GM12891 (cell line): ENCODE data around the gene PROM2.

Experiments used
- DNase-seq: peaks from one replicate; pipeline ENCODE4 v3.0.0; 2011; ENCODE audit warnings: low spot score; ENCODE audit not compliant: insufficient read length
- FAIRE-seq: peaks from 2 replicates; lab custom pipeline; 2011; peaks lifted over from hg19 to GRCh38; lab: Jason Lieb, UNC
- PAX5 ChIP-seq: IDR thresholded peaks from 2 replicates; pipeline ENCODE4 v1.6.1; 2011; ENCODE audit warnings: low read length, moderate library complexity, mild to moderate bottlenecking; ENCODE audit not compliant: insufficient read depth, severe bottlenecking
- POLR2A ChIP-seq: IDR thresholded peaks from 2 replicates; pipeline ENCODE4 v1.6.1; 2011; ENCODE audit warnings: low read depth, low read length, control low read depth
- POLR2AphosphoS5 ChIP-seq: IDR thresholded peaks from 2 replicates; pipeline ENCODE4 v1.6.1; 2011; ENCODE audit warnings: low read depth, low read length, control low read depth
- POU2F2 ChIP-seq: IDR thresholded peaks from 2 replicates; pipeline ENCODE4 v1.6.1; 2011; ENCODE audit warnings: low read depth, mild to moderate bottlenecking, control low read depth, low read length, moderate library complexity
- SPI1 ChIP-seq: IDR thresholded peaks from 2 replicates; pipeline ENCODE4 v1.6.1; 2011; ENCODE audit warnings: low read depth, low read length, control low read depth
- TAF1 ChIP-seq: IDR thresholded peaks from 2 replicates; pipeline ENCODE4 v1.6.1; 2011; ENCODE audit warnings: low read depth, low read length, control low read depth

PROM2 gene

GRCh38 chr2:95258271-95258670 lies 16.0 kb upstream of the PROM2 start:
- FAIRE-seq (no peak), DNase-seq (no peak)
- TF ChIP-seq POLR2A (no peak), SPI1 (no peak), POLR2AphosphoS5 (no peak), PAX5 (no peak), POU2F2 (no peak), TAF1 (no peak)

GRCh38 chr2:95260028-95261023 lies 13.9 kb upstream of the PROM2 start:
- TF ChIP-seq PAX5 (no peak), POU2F2 (no peak), POLR2A (no peak), POLR2AphosphoS5 (no peak), TAF1 (no peak), SPI1 (no peak)
- FAIRE-seq (no peak), DNase-seq (no peak)

- DNase-seq (no peak), FAIRE-seq (no peak)
- TF ChIP-seq POU2F2 (no peak), SPI1 (no peak), POLR2AphosphoS5 (no peak), TAF1 (no peak), POLR2A (no peak), PAX5 (no peak)
Observed at GRCh38 chr2:95261602-95262001, 12.6 kb upstream of the PROM2 start.

- no peak for DNase-seq
- TF ChIP-seq TAF1 (no peak), POLR2AphosphoS5 (no peak), POU2F2 (no peak), PAX5 (no peak), SPI1 (no peak), POLR2A (no peak)
- no peak for FAIRE-seq
Observed at GRCh38 chr2:95262896-95263542, 11.2 kb upstream of the PROM2 start.

GRCh38 chr2:95264624-95265023 lies 9.6 kb upstream of the PROM2 start:
- no peak for FAIRE-seq
- DNase-seq, result no peak

GRCh38 chr2:95265182-95265581 lies 9.1 kb upstream of the PROM2 start:
- DNase-seq, result no peak
- FAIRE-seq, result no peak
- TF ChIP-seq SPI1, result no peak
- TF ChIP-seq POLR2AphosphoS5, result no peak
- no peak for TF ChIP-seq PAX5
- no peak for TF ChIP-seq TAF1
- no peak for TF ChIP-seq POU2F2
- no peak for TF ChIP-seq POLR2A

More at GRCh38 chr2:95264624-95265023, 9.6 kb upstream of the PROM2 start:
- TF ChIP-seq PAX5, result no peak
- TF ChIP-seq TAF1, result no peak
- no peak for TF ChIP-seq POLR2AphosphoS5
- no peak for TF ChIP-seq POLR2A
- TF ChIP-seq SPI1, result no peak
- TF ChIP-seq POU2F2, result no peak

- TF ChIP-seq POLR2AphosphoS5, result no peak
- no peak for TF ChIP-seq POLR2A
- TF ChIP-seq POU2F2, result no peak
- no peak for TF ChIP-seq SPI1
- TF ChIP-seq TAF1, result no peak
- TF ChIP-seq PAX5, result no peak
- FAIRE-seq (no peak), DNase-seq (no peak)
Observed at GRCh38 chr2:95266781-95267430, 7.3 kb upstream of the PROM2 start.

GRCh38 chr2:95267458-95268210 lies 6.6 kb upstream of the PROM2 start:
- TF ChIP-seq POU2F2, result no peak
- no peak for FAIRE-seq
- DNase-seq, result no peak

GRCh38 chr2:95268211-95269035 lies 5.8 kb upstream of the PROM2 start:
- DNase-seq, result no peak
- no peak for TF ChIP-seq POLR2AphosphoS5
- no peak for TF ChIP-seq POU2F2
- TF ChIP-seq TAF1, result no peak
- TF ChIP-seq POLR2A, result no peak
- no peak for TF ChIP-seq SPI1
- TF ChIP-seq PAX5, result no peak
- FAIRE-seq, result no peak
